Mesendoderm (in vitro differentiated cells): ENCODE measurements around the gene KRTAP5-4.

ENCODE experiments used
- DNase-seq: peaks from one replicate; pipeline ENCODE4 v3.0.0; 2013
- H2AK5ac ChIP-seq: 2 replicates; pipeline ENCODE4 v1.6.1; 2013; ENCODE audit warnings: low read length, inconsistent platforms
- H2BK120ac ChIP-seq: 2 replicates; pipeline ENCODE4 v1.6.1; 2013; ENCODE audit warnings: low read depth, mild to moderate bottlenecking, low read length, moderate library complexity, mixed read lengths
- H2BK15ac ChIP-seq: replicated peaks from 2 replicates; pipeline ENCODE4 v1.6.1; 2013; ENCODE audit warnings: low read depth, mild to moderate bottlenecking, moderate library complexity
- H2BK5ac ChIP-seq: 2 replicates; pipeline ENCODE4 v1.6.1; 2013; ENCODE audit warnings: low read length, inconsistent platforms
- H3K18ac ChIP-seq: 2 replicates; pipeline ENCODE4 v1.6.1; 2013; ENCODE audit warnings: mild to moderate bottlenecking, low read length, mixed read lengths
- H3K23ac ChIP-seq: one replicate; pipeline ENCODE4 v1.6.1; 2013; ENCODE audit warnings: low read length
- H3K27ac ChIP-seq: 2 replicates; pipeline ENCODE4 v1.5.1; 2013; ENCODE audit warnings: low read depth, mild to moderate bottlenecking, inconsistent platforms, low read length, moderate library complexity
- H3K27me3 ChIP-seq: 2 replicates; pipeline ENCODE4 v1.6.1; 2013; ENCODE audit warnings: low read length, control low read depth, mild to moderate bottlenecking, inconsistent platforms; ENCODE audit not compliant: insufficient read depth, poor library complexity
- H3K36me3 ChIP-seq: 2 replicates; pipeline ENCODE4 v1.6.1; 2013; ENCODE audit warnings: low read length, inconsistent platforms; ENCODE audit not compliant: control insufficient read depth, insufficient read depth
- H3K4ac ChIP-seq: one replicate; pipeline ENCODE4 v1.6.1; 2013; ENCODE audit warnings: low read depth, mild to moderate bottlenecking, low read length, moderate library complexity
- H3K4me1 ChIP-seq: 2 replicates; pipeline ENCODE4 v1.6.1; 2013; ENCODE audit warnings: low read depth, low read length, inconsistent platforms; ENCODE audit not compliant: control insufficient read depth
- H3K4me2 ChIP-seq: 2 replicates; pipeline ENCODE4 v1.6.1; 2013; ENCODE audit warnings: low read length
- H3K4me3 ChIP-seq: 2 replicates; pipeline ENCODE4 v1.5.1; 2013; ENCODE audit warnings: mild to moderate bottlenecking, low read length
- H3K56ac ChIP-seq: one replicate; pipeline ENCODE4 v1.6.1; 2013; ENCODE audit warnings: low read length
- H3K79me1 ChIP-seq: 2 replicates; pipeline ENCODE4 v1.6.1; 2013; ENCODE audit warnings: low read length, inconsistent platforms
- H3K79me2 ChIP-seq: 2 replicates; pipeline ENCODE4 v1.6.1; 2013; ENCODE audit warnings: mild to moderate bottlenecking, low read length; ENCODE audit not compliant: control insufficient read depth, insufficient read depth
- H3K9ac ChIP-seq: 2 replicates; pipeline ENCODE4 v1.6.1; 2013; ENCODE audit warnings: low read length, inconsistent platforms
- H4K5ac ChIP-seq: one replicate; pipeline ENCODE4 v1.6.1; 2013; ENCODE audit warnings: low read length
- H4K8ac ChIP-seq: one replicate; pipeline ENCODE4 v1.6.1; 2013; ENCODE audit warnings: low read depth, mild to moderate bottlenecking, control low read depth, low read length, moderate library complexity
- WGBS: extraction: QIAGEN DNeasy Blood & Tissue Kit; methylation state at CpG from one replicate; pipeline ENCODE4 v1.1.7; 2013; ENCODE audit warnings: low lambda C conversion rate, missing lambda C conversion rate; ENCODE audit not compliant: insufficient coverage; ENCODE audit errors: extremely low coverage; 5-methylcytosine and 5-hydroxymethylcytosine counted together

Gene KRTAP5-4

GRCh38 chr11:1652026-1652425, 30.1 kb upstream of the KRTAP5-4 start:
- no peaks in the 10 kb centered on the region for H3K36me3 ChIP-seq
- H4K8ac ChIP-seq = no peak overlapping the region
- H3K27me3 ChIP-seq = no peaks in the 10 kb centered on the region
- no peak overlapping the region for H2BK5ac ChIP-seq
- no peak overlapping the region for H3K4me2 ChIP-seq
- H4K5ac ChIP-seq = no peak overlapping the region
- no peak for DNase-seq
- no peaks in the 10 kb centered on the region for H3K79me2 ChIP-seq
- no peak overlapping the region for H3K9ac ChIP-seq
- no peaks in the 10 kb centered on the region for H3K4me1 ChIP-seq
- H3K18ac ChIP-seq = no peak overlapping the region
- H3K4ac ChIP-seq = no peak overlapping the region
- no peak overlapping the region for H2BK15ac ChIP-seq
- H3K27ac ChIP-seq = no peak overlapping the region
- no peak overlapping the region for H3K23ac ChIP-seq
- H3K56ac ChIP-seq = no peak overlapping the region
- no peaks in the 10 kb centered on the region for H3K79me1 ChIP-seq
- H3K4me3 ChIP-seq = no peak overlapping the region
- WGBS = no CpG with 5 or more reads among the region's 19 CpGs
- H2AK5ac ChIP-seq = no peak overlapping the region
- no peak overlapping the region for H2BK120ac ChIP-seq

DNA sequence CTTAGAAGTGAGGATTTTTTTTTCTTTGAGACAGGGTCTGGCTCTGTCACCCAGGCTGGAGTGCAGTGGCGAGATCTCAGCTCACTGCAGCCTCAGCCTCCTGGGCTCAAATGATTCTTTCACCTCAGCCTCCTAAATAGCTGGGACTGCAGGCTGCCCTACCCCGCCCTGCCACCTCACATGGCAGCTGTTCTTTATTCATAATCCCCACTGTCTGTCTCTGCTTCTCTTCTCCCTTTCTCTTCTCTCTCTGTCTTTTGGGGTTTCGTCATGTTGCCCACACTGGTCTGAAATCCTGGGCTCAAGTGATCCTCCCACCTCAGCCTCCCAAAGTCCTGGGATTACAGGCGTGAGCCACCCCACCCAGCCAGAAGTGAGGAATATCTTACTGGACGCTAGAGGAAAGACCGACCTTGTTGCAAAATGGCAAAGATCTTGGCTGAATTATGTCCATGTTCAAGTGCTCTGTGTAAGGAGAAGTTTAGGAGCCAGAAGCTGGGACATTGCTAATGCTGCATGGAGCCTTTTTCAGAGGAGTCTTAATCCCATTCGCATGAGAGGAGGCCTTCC, 29.6 kb upstream of the KRTAP5-4 start:
- Histone ChIP-seq H2AK5ac (no peak overlapping the region), H3K79me1 (no peaks in the 10 kb centered on the region), H3K9ac (no peak overlapping the region), H3K56ac (no peak overlapping the region), H2BK120ac (no peak overlapping the region), H3K18ac (no peak overlapping the region), H3K27me3 (no peaks in the 10 kb centered on the region), H3K4me1 (no peaks in the 10 kb centered on the region), H2BK15ac (no peak overlapping the region), H3K36me3 (no peaks in the 10 kb centered on the region), H3K4me2 (no peak overlapping the region), H3K27ac (no peak overlapping the region), H4K5ac (no peak overlapping the region), H3K4ac (no peak overlapping the region), H3K79me2 (no peaks in the 10 kb centered on the region), H3K23ac (no peak overlapping the region), H2BK5ac (no peak overlapping the region), H4K8ac (no peak overlapping the region), H3K4me3 (no peak overlapping the region)
- WGBS = no CpG with 5 or more reads among the region's 7 CpGs
- DNase-seq = no peak

DNA sequence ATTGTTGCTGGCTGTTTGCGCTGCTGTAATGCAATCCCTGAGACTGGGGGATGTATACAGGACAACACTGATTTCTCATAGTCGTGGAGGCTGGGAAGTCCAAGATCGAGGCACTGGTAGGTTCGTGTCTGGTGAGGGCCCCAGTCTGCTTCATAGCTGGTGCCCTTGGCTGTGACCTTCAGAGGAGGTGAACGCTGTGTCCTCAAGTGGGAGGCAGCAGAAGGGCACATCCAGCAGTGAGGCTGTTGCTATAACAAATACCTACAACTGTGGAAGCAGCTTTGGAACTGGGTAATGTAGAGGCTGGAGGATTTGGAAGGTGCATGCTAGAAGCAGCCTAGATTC, 29.0 kb upstream of the KRTAP5-4 start:
- Histone ChIP-seq H4K5ac (no peak overlapping the region), H4K8ac (no peak overlapping the region), H2BK5ac (no peak overlapping the region), H3K27ac (no peak overlapping the region), H3K9ac (no peak overlapping the region), H3K4ac (no peak overlapping the region), H2AK5ac (no peak overlapping the region), H2BK15ac (no peak overlapping the region), H3K4me2 (no peak overlapping the region), H2BK120ac (no peak overlapping the region), H3K18ac (no peak overlapping the region), H3K79me2 (no peaks in the 10 kb centered on the region), H3K4me1 (no peaks in the 10 kb centered on the region), H3K23ac (no peak overlapping the region), H3K4me3 (no peak overlapping the region), H3K79me1 (no peaks in the 10 kb centered on the region), H3K56ac (no peak overlapping the region), H3K27me3 (no peaks in the 10 kb centered on the region), H3K36me3 (no peaks in the 10 kb centered on the region)
- WGBS = no CpG with 5 or more reads among the region's 5 CpGs
- no peak for DNase-seq

- no peak overlapping the region for H3K4me2 ChIP-seq
- no peaks in the 10 kb centered on the region for H3K27me3 ChIP-seq
- H3K56ac ChIP-seq = no peak overlapping the region
- no peak overlapping the region for H2BK15ac ChIP-seq
- H3K4me1 ChIP-seq = no peaks in the 10 kb centered on the region
- H4K8ac ChIP-seq = no peak overlapping the region
- H3K23ac ChIP-seq = no peak overlapping the region
- no peak overlapping the region for H2AK5ac ChIP-seq
- no peak overlapping the region for H3K18ac ChIP-seq
- no CpG with 5 or more reads among the region's 15 CpGs for WGBS
- no peak overlapping the region for H3K4ac ChIP-seq
- no peak overlapping the region for H2BK5ac ChIP-seq
- H3K27ac ChIP-seq = no peak overlapping the region
- H2BK120ac ChIP-seq = no peak overlapping the region
- H3K79me1 ChIP-seq = no peaks in the 10 kb centered on the region
- H4K5ac ChIP-seq = no peak overlapping the region
- H3K9ac ChIP-seq = no peak overlapping the region
- no peaks in the 10 kb centered on the region for H3K36me3 ChIP-seq
- H3K4me3 ChIP-seq = no peak overlapping the region
- H3K79me2 ChIP-seq = no peaks in the 10 kb centered on the region
- DNase-seq = peak; percentile 44
Measured at GRCh38 chr11:1650034-1650917, 28.3 kb upstream of the KRTAP5-4 start.

DNA sequence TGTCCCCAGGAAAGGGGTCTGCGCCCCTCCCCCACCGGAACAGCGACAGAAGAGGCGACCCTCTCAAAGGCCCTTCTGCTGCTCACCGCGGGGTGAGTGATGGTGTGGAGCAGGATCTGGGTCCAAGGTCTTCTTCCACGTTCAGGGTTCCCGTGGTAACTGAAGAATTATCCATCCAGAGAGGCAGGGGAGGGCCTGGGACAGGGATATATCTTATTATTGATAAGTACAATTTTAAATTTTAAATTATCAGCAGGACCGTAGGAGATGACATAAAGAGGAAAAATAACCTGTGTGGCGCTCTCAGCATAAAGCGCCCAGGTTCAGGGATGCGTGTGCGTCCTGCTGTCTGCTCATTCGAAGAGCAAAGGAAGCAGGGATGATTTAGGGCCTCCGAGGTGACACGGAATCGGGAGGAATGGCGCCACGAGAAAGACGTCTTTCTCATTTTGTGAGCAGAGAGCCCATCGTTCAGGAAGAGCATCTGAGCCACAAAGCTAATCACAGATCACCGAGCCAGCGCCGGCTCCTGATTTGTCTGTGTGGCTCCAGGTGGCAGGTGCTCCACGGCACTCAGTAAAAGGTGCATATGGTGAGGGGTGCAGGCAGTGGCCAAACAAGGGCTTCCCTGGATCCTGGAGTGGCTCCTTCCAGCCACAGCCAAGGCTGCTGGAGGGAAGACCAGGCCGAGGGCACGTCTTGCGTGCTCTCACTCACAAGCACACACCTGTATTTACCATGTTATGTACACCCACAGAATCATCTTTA, 26.9 kb upstream of the KRTAP5-4 start:
- H3K23ac ChIP-seq = no peak overlapping the region
- H3K4me1 ChIP-seq = no peaks in the 10 kb centered on the region
- no peak overlapping the region for H4K8ac ChIP-seq
- no peak overlapping the region for H3K9ac ChIP-seq
- no peak overlapping the region for H2BK5ac ChIP-seq
- no peak overlapping the region for H3K4me3 ChIP-seq
- H3K18ac ChIP-seq = no peak overlapping the region
- no peaks in the 10 kb centered on the region for H3K36me3 ChIP-seq
- no peak overlapping the region for H3K27ac ChIP-seq
- no peak overlapping the region for H2BK120ac ChIP-seq
- no peak overlapping the region for H3K56ac ChIP-seq
- DNase-seq = no peak
- no peak overlapping the region for H2BK15ac ChIP-seq
- WGBS = no CpG with 5 or more reads among the region's 28 CpGs
- H3K79me2 ChIP-seq = no peaks in the 10 kb centered on the region
- H3K27me3 ChIP-seq = no peaks in the 10 kb centered on the region
- H2AK5ac ChIP-seq = no peak overlapping the region
- no peaks in the 10 kb centered on the region for H3K79me1 ChIP-seq
- no peak overlapping the region for H3K4ac ChIP-seq
- H3K4me2 ChIP-seq = no peak overlapping the region
- no peak overlapping the region for H4K5ac ChIP-seq
